GM21390 (cell line): ENCODE results near the gene SLC2A9.

ENCODE experiments used
- ATAC-seq: cut with Tn5 transposase; IDR thresholded peaks from one replicate; pipeline ENCODE4 v1.9.1; 2021; ENCODE audit not compliant: unreplicated experiment

The SLC2A9 gene

GRCh38 chr4:10046471-10046870 lies 25.2 kb upstream of the SLC2A9 start:
- no peak for ATAC-seq

GRCh38 chr4:10045481-10045880 lies 24.2 kb upstream of the SLC2A9 start:
- no peak for ATAC-seq

- no peak for ATAC-seq
Measured at GRCh38 chr4:10041036-10041435, 19.7 kb upstream of the SLC2A9 start.

- no peak for ATAC-seq
Measured at GRCh38 chr4:10040049-10040892, 19.0 kb upstream of the SLC2A9 start.

GRCh38 chr4:10036807-10037342 lies 15.6 kb upstream of the SLC2A9 start:
- ATAC-seq = no peak

GRCh38 chr4:10035130-10035529 lies 13.8 kb upstream of the SLC2A9 start:
- no peak for ATAC-seq

GRCh38 chr4:10034612-10035104 lies 13.4 kb upstream of the SLC2A9 start:
- no peak for ATAC-seq

- no peak for ATAC-seq
Measured at GRCh38 chr4:10034136-10034535, 12.8 kb upstream of the SLC2A9 start.

- ATAC-seq = no peak
Measured at GRCh38 chr4:10033191-10033881, 12.0 kb upstream of the SLC2A9 start.

- no peak for ATAC-seq
Measured at GRCh38 chr4:10032625-10033024, 11.3 kb upstream of the SLC2A9 start.

GRCh38 chr4:10031668-10032590 lies 10.6 kb upstream of the SLC2A9 start:
- ATAC-seq = no peak

GRCh38 chr4:10030972-10031667 lies 9.8 kb upstream of the SLC2A9 start:
- no peak for ATAC-seq

GRCh38 chr4:10029403-10029802 lies 8.1 kb upstream of the SLC2A9 start:
- no peak for ATAC-seq

GRCh38 chr4:10028910-10029309 lies 7.6 kb upstream of the SLC2A9 start:
- no peak for ATAC-seq

- no peak for ATAC-seq
Measured at GRCh38 chr4:10026485-10026884, 5.2 kb upstream of the SLC2A9 start.

- no peak for ATAC-seq
Measured at GRCh38 chr4:10025230-10025806, 4.0 kb upstream of the SLC2A9 start.

- no peak for ATAC-seq
Measured at GRCh38 chr4:10024303-10024702, 3.0 kb upstream of the SLC2A9 start.

- no peak for ATAC-seq
Measured at GRCh38 chr4:10023806-10024205, 2.5 kb upstream of the SLC2A9 start.

- no peak for ATAC-seq
Measured at GRCh38 chr4:10023050-10023419, 1.7 kb upstream of the SLC2A9 start.
